K562 (cell line): Measurements from ENCODE around the gene CRY2. TPM values are rescaled to one million over a fixed set of nuclear protein-coding genes. Genes with fewer than 3 reads are reported as not detected.

ENCODE experiments used
- ATAC-seq: fragments of 200-7000 bp; cut with Tn5 transposase; 3 replicates; pipeline ENCODE4 v1.9.1; 2020; ENCODE audit warnings: moderate library complexity
- BruUV-seq: library from RNA; stranded (reverse); fragments of 400-500 nt; replicated peaks from 2 replicates; lab custom pipeline; 2021; lab: Mats Ljungman, UMichigan
- CTCF ChIA-PET: fragments of 300-600 bp; formaldehyde crosslinking; extraction: SDS; loops from one replicate; lab custom pipeline; 2021; ENCODE audit warnings: low intra/inter-chr PET ratio; lab: Yijun Ruan, JAX
- POLR2A ChIA-PET: fragments of 300-600, 350-650 bp; sonication (Branson Sonifier 250); formaldehyde crosslinking; extraction: SDS; loops from one replicate; lab custom pipeline; 2021; ENCODE audit warnings: antibody characterized with exemption, inconsistent platforms; lab: Yijun Ruan, JAX
- DNase-seq, 4 experiments: peaks; one replicate each; pipeline versions ENCODE4 v3.0.0 to v3.0.0-alpha.2; 2011 to 2018; ENCODE audit warnings: low spot score in 3 of 4, mixed read lengths in 3 of 4; ENCODE audit errors: extremely low read depth in 1 of 4
- FAIRE-seq: peaks from 2 replicates; lab custom pipeline; 2011; peaks lifted over from hg19 to GRCh38; lab: Jason Lieb, UNC
- H2AFZ ChIP-seq: 2 replicates; pipeline ENCODE4 v1.6.0; 2011; ENCODE audit warnings: low read depth, low read length, control low read depth, inconsistent platforms
- H3K27ac ChIP-seq: fragments of 200-600 bp; 3 replicates; pipeline ENCODE4 v1.8.0; 2011; ENCODE audit warnings: low read depth, mild to moderate bottlenecking, control low read depth, inconsistent platforms, low read length, moderate library complexity, mixed read lengths; ENCODE audit errors: extremely low read depth
- H3K27me3 ChIP-seq, 2 experiments: fragments of 300-600 bp in 1 of 2; 2 replicates in 1 of 2; 3 replicates in 1 of 2; pipeline versions ENCODE4 v1.6.0 to v1.8.0; 2011; ENCODE audit warnings: inconsistent platforms in 2 of 2, low read length in 2 of 2, mild to moderate bottlenecking in 1 of 2, mixed read lengths in 1 of 2, moderate library complexity in 1 of 2; ENCODE audit not compliant: control insufficient read depth in 2 of 2, insufficient read depth in 2 of 2
- H3K36me3 ChIP-seq: fragments of 300-600 bp; 3 replicates; pipeline ENCODE4 v1.8.0; 2011; ENCODE audit warnings: mild to moderate bottlenecking, low read length, inconsistent platforms; ENCODE audit not compliant: control insufficient read depth, insufficient read depth
- H3K4me1 ChIP-seq, 2 experiments: fragments of 200-600 bp in 1 of 2; replicated peaks in 1 of 2; 2 replicates in 1 of 2; 3 replicates in 1 of 2; pipeline versions ENCODE4 v1.5.1 to v1.8.0; 2011; ENCODE audit warnings: inconsistent platforms in 2 of 2, low read length in 2 of 2, mild to moderate bottlenecking in 1 of 2, mixed read lengths in 1 of 2, moderate library complexity in 1 of 2; ENCODE audit not compliant: control insufficient read depth in 2 of 2, insufficient read depth in 2 of 2
- H3K4me2 ChIP-seq: 2 replicates; pipeline ENCODE4 v1.6.1; 2011; ENCODE audit warnings: low read length, control low read depth, inconsistent platforms, mixed read lengths; ENCODE audit not compliant: insufficient read depth
- H3K4me3 ChIP-seq: fragments of 200-600 bp; sonication (generic), shearing (Covaris generic); 2 replicates; pipeline ENCODE4 v1.5.1; 2016; ENCODE audit warnings: control low read depth, inconsistent platforms
- H3K79me2 ChIP-seq: fragments of 200-600 bp; 3 replicates; pipeline ENCODE4 v1.8.0; 2011; ENCODE audit warnings: low read length, inconsistent platforms; ENCODE audit not compliant: control insufficient read depth, insufficient read depth
- H3K9ac ChIP-seq, 2 experiments: 2 replicates each; pipeline versions ENCODE4 v1.6.0 to v1.6.1; 2011; ENCODE audit warnings: low read depth in 2 of 2, low read length in 2 of 2, control low read depth in 1 of 2, inconsistent platforms in 1 of 2, mild to moderate bottlenecking in 1 of 2, mixed read lengths in 1 of 2; ENCODE audit not compliant: insufficient read depth in 1 of 2
- H3K9me1 ChIP-seq: one replicate; pipeline ENCODE4 v1.6.0; 2011; ENCODE audit warnings: inconsistent platforms, mild to moderate bottlenecking, low read length, moderate library complexity; ENCODE audit not compliant: control insufficient read depth, insufficient read depth
- H3K9me3 ChIP-seq: replicated peaks from 2 replicates; pipeline ENCODE4 v1.5.1; 2011; ENCODE audit warnings: low read depth, low read length, inconsistent platforms; ENCODE audit not compliant: control insufficient read depth, insufficient read depth
- H4K20me1 ChIP-seq: replicated peaks from 2 replicates; pipeline ENCODE4 v1.6.1; 2011; ENCODE audit warnings: low read length, inconsistent platforms, mixed read lengths; ENCODE audit not compliant: control insufficient read depth, insufficient read depth
- CHD1 ChIP-seq: fragments of 200-600 bp; sonication (generic); IDR thresholded peaks from one replicate; pipeline ENCODE4 v1.6.1; 2012; ENCODE audit warnings: mild to moderate bottlenecking, moderate library complexity, low read length, inconsistent platforms
- CREB3 ChIP-seq: fragments of 450-650 bp; conservative IDR thresholded peaks from 2 replicates; pipeline ENCODE4 v1.6.1; 2016; ENCODE audit warnings: missing genetic modification characterization, low read depth, mild to moderate bottlenecking, missing compliant biosample characterization, moderate library complexity
- FOXM1 ChIP-seq, 2 experiments: fragments of 450-650 bp in 1 of 2; sonication (generic) in 1 of 2; formaldehyde crosslinking in 1 of 2; IDR thresholded peaks; 2 replicates each; pipeline versions ENCODE4 v1.6.1 to v1.9.0; 2017 to 2022; ENCODE audit warnings: low read depth in 2 of 2, mild to moderate bottlenecking in 2 of 2, missing genetic modification reagents in 1 of 2, moderate library complexity in 1 of 2
- SMAD4 ChIP-seq: fragments of 250-450 bp; sonication (Bioruptor Pico); conservative IDR thresholded peaks from 2 replicates; pipeline ENCODE4 v1.8.0; 2021; ENCODE audit warnings: inconsistent platforms, mild to moderate bottlenecking, moderate library complexity
- TSC22D4 ChIP-seq: fragments of 450-650 bp; IDR thresholded peaks from 2 replicates; pipeline ENCODE4 v1.6.1; 2016; ENCODE audit warnings: missing genetic modification characterization, missing biosample characterization, control low read depth
- ZBTB34 ChIP-seq: fragments of 250-450 bp; sonication (Bioruptor Pico); IDR thresholded peaks from 2 replicates; pipeline ENCODE4 v1.8.0; 2021; ENCODE audit warnings: mild to moderate bottlenecking, moderate library complexity
- ZNF121 ChIP-seq: sonication (generic); formaldehyde crosslinking; conservative IDR thresholded peaks from 2 replicates; pipeline ENCODE4 v1.8.0; 2022; ENCODE audit warnings: missing genetic modification reagents
- ZNF133 ChIP-seq: fragments of 250-450 bp; sonication (Bioruptor Pico); IDR thresholded peaks from 2 replicates; pipeline ENCODE4 v1.4.0; 2020; ENCODE audit warnings: mild to moderate bottlenecking
- ZNF140 ChIP-seq: fragments of 250-450 bp; sonication (Bioruptor Pico); IDR thresholded peaks from 2 replicates; pipeline ENCODE4 v1.8.0; 2021; ENCODE audit warnings: moderate library complexity, mild to moderate bottlenecking, inconsistent platforms
- ZNF311 ChIP-seq: fragments of 250-450 bp; sonication (Bioruptor Pico); IDR thresholded peaks from 2 replicates; pipeline ENCODE4 v1.4.0; 2020; ENCODE audit warnings: mild to moderate bottlenecking, moderate library complexity
- WGBS: fragments of 100-300 bp; shearing (Covaris generic); methylation state at CpG from one replicate; pipeline ENCODE4 v1.1.6; 2016; ENCODE audit warnings: low coverage, mixed read lengths; ENCODE audit not compliant: insufficient coverage; ENCODE audit errors: missing lambda C conversion rate; 5-methylcytosine and 5-hydroxymethylcytosine counted together
- in situ Hi-C: fragments of 300-500 bp; cut with MboI; formaldehyde crosslinking; loops from 4 replicates; pipeline ENCODE4 v1.15.0; 2018; ENCODE audit warnings: inconsistent platforms, mixed read lengths
- intact Hi-C: fragments of 100-400 bp; cut with micrococcal nuclease; formaldehyde crosslinking; loops from 2 replicates; pipeline ENCODE4 v1.14.2; 2022
- polyA plus RNA-seq, 8 experiments: library from polyadenylated mRNA; depleted of rRNA in 4 of 8; stranded (reverse) in 5 of 8; unstranded in 3 of 8; fragments of >200 nt; fragmentation: Nextera tagmentation in 2 of 8; fragmentation: Illumina TruSeq in 1 of 8; extraction: Ambion mirVana in 2 of 8; extraction: Trizol in 1 of 8; gene quantifications; 2 replicates each; pipeline versions ENCODE4 v1.2.1 to v1.2.3, GENCODE V29; 2011 to 2014; ENCODE audit warnings: inconsistent platforms in 1 of 8, missing spikeins in 1 of 8
- total RNA-seq, 7 experiments: library from RNA; depleted of rRNA in 6 of 7; stranded (reverse); fragments of >200 nt in 6 of 7; fragmentation: Illumina TruSeq in 2 of 7; extraction: Trizol in 2 of 7; gene quantifications; 2 replicates each; pipeline versions ENCODE4 v1.2.1 to v1.2.3, GENCODE V29; 2011 to 2021; ENCODE audit warnings: low replicate concordance in 1 of 7
- TF ChIP-seq, protein P1 (sequence below): fragments of 450-650 bp; IDR thresholded peaks from 2 replicates; pipeline ENCODE4 v1.6.1; 2016

The CRY2 gene
- total and polyA plus RNA-seq, 9 of the 15 experiments (the other 6 are each of a cell fraction or from before 2014, with no cell fraction given), result 2.3 to 23.9 (median 14.8) TPM

GRCh38 chr11:45860764-45861510 lies 13.7 kb downstream of the CRY2 start:
- no peaks in the 10 kb centered on the region for H3K79me2 ChIP-seq
- peaks cover 81% of the 10 kb centered on the region for H3K36me3 ChIP-seq

More at GRCh38 chr11:45860764-45861510, 13.7 kb downstream of the CRY2 start:
- WGBS, result 91% methylated on average over 10 of the region's 10 CpGs
- no peak for DNase-seq
- 0 out of 4 replicates have a peak overlapping the region, but pooled peaks of 1 of the 2 experiments have one; percentile 70 for H3K9ac ChIP-seq
- ChIA-PET CTCF (no interaction called here), POLR2A (interaction anchor here (0.6 to 4.5 kb wide), 5 partner anchors 10 to 630 kb away, joined by 3 to 21 read pairs (median 5); partner anchors contain the start of gene CRY2)
- H3K4me2 ChIP-seq, result no peak overlapping the region
- H3K27ac ChIP-seq, result no peak overlapping the region
- H2AFZ ChIP-seq, result no peak overlapping the region
- no peaks in the 10 kb centered on the region for H3K9me3 ChIP-seq
- BruUV-seq, result no TSS peak
- TF ChIP-seq TSC22D4 (tag) (no peak), ZNF140 (CRISPR knock-in tag) (no peak), ZNF121 (CRISPR knock-in tag) (no peak), ZBTB34 (CRISPR knock-in tag) (no peak), FOXM1 (IDR thresholded peaks at IDR 0.05; ENCODE audit: low read depth) (no peak), FOXM1 (CRISPR knock-in tag; IDR thresholded peaks at IDR 0.05; ENCODE audit: low read depth) (no peak), CREB3 (tag) (no peak), SMAD4 (CRISPR knock-in tag) (no peak), ZNF133 (no peak), CHD1 (no peak), ZNF311 (CRISPR knock-in tag) (no peak)
- TF ChIP-seq, protein P1, sequence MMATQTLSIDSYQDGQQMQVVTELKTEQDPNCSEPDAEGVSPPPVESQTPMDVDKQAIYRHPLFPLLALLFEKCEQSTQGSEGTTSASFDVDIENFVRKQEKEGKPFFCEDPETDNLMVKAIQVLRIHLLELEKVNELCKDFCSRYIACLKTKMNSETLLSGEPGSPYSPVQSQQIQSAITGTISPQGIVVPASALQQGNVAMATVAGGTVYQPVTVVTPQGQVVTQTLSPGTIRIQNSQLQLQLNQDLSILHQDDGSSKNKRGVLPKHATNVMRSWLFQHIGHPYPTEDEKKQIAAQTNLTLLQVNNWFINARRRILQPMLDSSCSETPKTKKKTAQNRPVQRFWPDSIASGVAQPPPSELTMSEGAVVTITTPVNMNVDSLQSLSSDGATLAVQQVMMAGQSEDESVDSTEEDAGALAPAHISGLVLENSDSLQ, result no peak
- in situ Hi-C loops, result no loop called here
- H4K20me1 ChIP-seq, result no peaks in the 10 kb centered on the region
- no peaks in the 10 kb centered on the region for H3K9me1 ChIP-seq
- H3K4me1 ChIP-seq, result peaks cover 0 to 4% of the 10 kb centered on the region in 2 experiments; a peak in 1 of 5 replicates
- H3K4me3 ChIP-seq, result no peak overlapping the region
- ATAC-seq, result no peak
- no peak for FAIRE-seq
- intact Hi-C loops, result no loop called here
- no peaks in the 10 kb centered on the region for H3K27me3 ChIP-seq
